Measurements from ENCODE around the gene NXN.
A peak's percentile ranks its signal among the peaks of the same experiment; 100 is the strongest.

The NXN gene

DNA sequence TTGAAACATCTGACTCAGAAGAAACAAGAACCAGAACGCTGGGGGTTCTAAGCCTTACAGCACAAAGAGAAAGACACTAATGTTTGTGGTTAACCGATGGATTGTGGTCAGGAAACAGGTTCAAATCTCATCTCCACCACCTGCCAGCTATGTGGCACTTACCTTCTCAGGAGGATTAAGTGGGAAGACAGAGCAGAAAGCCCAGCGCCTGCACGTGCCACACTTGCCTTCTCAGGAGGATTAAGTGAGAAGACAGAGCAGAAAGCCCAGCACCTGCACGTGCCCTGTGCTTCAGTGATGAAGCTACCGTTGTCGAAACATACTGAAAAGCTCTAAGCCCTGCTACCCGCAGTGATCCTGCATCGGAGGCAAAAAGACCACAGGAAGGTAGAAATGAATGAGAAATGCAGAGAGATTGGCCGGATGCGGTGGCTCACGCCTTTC is 90.6 kb downstream of the NXN start:
- TF ChIP-seq ZFX (IDR thresholded peaks at IDR 0.05; ENCODE audit: borderline replicate concordance) = no peak
- no peak overlapping the region for H3K27ac ChIP-seq

DNA sequence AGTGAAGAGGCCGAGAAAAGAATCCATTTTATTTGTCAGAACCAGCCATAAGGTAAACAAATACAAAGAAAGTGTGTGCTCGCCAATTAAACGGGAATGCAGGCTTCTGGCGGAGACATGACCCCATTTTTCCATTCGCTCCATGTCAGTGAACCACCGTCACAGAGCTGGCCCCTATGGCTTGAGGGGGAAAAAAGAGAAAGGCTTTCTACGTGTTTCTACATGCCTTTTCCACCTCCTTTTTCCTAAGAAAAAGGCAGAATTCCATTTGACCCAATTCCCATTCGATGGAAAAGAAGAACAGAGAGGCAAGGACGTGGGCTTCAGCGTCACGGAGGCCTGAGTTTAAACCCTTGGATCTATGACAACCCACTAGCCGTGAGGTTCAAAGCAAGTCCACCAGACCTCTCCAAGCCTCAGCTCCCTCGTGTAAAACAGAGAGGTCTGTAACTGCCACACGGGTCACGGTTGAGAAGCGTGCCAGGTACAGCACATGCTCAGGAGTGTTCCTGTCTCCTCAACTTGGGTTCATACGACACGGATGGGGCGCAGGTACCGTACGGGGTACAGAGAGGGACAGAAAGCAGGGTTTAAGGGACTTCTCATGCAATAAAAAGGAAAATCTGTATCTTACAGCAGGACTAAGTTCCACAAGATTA is 91.9 kb downstream of the NXN start:
- no peak for TF ChIP-seq ZFX (IDR thresholded peaks at IDR 0.05; ENCODE audit: borderline replicate concordance)
- TF ChIP-seq, protein P1, sequence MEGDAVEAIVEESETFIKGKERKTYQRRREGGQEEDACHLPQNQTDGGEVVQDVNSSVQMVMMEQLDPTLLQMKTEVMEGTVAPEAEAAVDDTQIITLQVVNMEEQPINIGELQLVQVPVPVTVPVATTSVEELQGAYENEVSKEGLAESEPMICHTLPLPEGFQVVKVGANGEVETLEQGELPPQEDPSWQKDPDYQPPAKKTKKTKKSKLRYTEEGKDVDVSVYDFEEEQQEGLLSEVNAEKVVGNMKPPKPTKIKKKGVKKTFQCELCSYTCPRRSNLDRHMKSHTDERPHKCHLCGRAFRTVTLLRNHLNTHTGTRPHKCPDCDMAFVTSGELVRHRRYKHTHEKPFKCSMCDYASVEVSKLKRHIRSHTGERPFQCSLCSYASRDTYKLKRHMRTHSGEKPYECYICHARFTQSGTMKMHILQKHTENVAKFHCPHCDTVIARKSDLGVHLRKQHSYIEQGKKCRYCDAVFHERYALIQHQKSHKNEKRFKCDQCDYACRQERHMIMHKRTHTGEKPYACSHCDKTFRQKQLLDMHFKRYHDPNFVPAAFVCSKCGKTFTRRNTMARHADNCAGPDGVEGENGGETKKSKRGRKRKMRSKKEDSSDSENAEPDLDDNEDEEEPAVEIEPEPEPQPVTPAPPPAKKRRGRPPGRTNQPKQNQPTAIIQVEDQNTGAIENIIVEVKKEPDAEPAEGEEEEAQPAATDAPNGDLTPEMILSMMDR (IDR thresholded peaks at IDR 0.05) = no peak
- no peak overlapping the region for H3K27ac ChIP-seq

DNA sequence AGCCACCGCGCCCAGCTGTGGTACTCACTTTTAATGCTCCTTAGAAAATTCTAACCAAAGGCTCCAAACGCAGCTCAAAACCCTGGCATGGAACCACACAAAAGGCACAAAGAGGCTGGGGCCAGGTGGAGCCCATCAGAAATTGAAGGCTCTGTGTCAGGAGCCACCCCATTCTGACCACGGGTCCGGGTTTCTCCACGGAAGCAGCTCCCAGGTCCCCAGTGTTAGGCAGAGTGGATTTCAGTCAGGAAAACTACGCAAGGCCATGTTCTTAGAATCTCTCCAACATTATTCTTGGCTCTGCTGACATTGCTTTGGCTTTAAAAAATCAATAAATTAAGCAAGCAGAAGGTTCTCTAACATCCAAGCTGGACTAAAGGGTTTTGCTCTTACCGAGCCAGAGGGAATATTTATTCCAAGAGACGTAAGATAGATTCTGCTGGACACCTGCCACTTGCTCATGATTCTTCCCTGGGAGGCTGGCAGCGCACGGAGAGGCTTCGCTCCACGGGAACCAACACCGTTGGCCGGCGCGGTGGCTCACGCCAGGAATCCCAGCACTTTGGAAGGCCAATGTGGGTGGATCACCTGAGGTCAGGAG is 93.5 kb downstream of the NXN start:
- TF ChIP-seq, protein P1 (IDR thresholded peaks at IDR 0.05) = no peak
- no peak for TF ChIP-seq ZFX (IDR thresholded peaks at IDR 0.05; ENCODE audit: borderline replicate concordance)
- no peak overlapping the region for H3K27ac ChIP-seq

DNA sequence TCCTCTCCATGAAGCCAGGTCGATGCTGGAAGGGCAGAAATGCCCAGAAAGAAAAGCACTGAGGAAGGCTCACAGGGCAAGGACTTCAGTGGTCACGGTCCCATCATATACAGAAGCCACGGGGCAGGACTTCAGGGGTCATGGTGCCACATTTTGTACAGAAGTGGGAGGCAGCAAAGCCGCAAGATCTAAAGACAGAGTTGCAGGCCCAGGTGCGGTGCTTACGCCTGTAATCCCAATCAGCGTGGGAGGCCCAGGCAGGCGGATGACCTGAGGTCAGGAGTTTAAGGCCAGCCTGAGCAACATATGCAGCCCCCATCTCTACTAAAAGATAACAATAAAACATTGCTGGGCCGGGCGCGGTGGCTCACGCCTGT is 96.0 kb downstream of the NXN start:
- no peak for TF ChIP-seq ZFX (IDR thresholded peaks at IDR 0.05; ENCODE audit: borderline replicate concordance)
- TF ChIP-seq, protein P1 (IDR thresholded peaks at IDR 0.05) = no peak
- no peak overlapping the region; the same call in 1 of the 2 replicates for H3K27ac ChIP-seq

DNA sequence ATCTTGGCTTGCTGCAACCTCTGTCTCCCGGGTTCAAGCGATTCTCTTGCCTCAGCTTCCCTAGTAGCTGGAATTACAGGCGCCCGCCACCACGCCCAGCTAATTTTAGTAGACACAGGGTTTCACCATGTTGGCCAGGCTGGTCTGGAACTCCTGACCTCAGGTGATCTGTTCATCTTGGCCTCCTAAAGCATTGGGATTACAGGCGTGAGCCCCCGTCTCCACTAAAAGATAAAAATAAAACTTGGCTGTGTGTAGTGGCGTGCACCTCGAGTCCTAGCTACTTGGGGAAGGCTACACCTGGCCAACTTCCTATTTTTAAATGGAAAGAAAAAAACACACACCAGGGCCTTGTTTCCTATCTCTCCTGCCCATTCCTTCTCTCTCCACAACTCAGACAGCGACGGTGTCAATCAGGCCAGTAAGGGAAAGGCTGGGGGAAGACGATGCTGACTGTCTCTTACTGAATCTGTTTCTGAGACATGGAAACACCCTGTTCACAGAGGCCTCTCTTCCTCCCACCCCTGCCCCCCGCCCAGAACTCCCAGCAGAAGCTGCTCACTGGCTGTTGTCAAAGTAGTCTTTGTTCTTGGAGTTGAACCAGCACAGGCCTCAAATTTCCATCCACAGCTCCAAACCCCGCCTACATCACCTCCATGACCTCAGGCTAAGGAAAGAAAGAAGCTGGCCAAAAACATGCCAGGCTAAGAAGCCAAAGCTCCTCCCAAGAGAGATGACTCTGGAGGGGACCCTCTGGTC is 96.6 kb downstream of the NXN start:
- peak overlapping the region; percentile 20; the same call in 1 of the 2 replicates for H3K27ac ChIP-seq
- TF ChIP-seq, protein P1 (IDR thresholded peaks at IDR 0.05) = no peak
- no peak for TF ChIP-seq ZFX (IDR thresholded peaks at IDR 0.05; ENCODE audit: borderline replicate concordance)

DNA sequence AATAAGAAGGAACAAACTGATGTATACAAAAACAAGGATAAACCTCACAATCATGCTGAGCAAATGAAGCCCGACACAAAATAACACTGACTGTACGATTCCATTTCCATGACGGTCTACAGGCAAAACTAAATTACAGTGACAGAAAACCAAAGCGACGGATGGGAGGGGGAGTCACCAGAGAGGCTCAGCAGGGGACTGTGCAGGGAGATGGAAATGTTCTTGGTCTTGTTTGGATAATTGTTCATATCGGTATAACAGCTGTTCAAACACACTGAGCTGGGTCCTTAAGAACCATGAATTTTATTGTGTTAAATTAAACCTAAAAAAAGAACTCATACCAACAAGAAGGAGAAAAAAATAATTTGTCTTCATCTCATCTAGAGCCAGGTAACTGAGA is 97.8 kb downstream of the NXN start:
- no peak overlapping the region for H3K27ac ChIP-seq
- TF ChIP-seq, protein P1 (IDR thresholded peaks at IDR 0.05) = no peak
- TF ChIP-seq ZFX (IDR thresholded peaks at IDR 0.05; ENCODE audit: borderline replicate concordance) = no peak

DNA sequence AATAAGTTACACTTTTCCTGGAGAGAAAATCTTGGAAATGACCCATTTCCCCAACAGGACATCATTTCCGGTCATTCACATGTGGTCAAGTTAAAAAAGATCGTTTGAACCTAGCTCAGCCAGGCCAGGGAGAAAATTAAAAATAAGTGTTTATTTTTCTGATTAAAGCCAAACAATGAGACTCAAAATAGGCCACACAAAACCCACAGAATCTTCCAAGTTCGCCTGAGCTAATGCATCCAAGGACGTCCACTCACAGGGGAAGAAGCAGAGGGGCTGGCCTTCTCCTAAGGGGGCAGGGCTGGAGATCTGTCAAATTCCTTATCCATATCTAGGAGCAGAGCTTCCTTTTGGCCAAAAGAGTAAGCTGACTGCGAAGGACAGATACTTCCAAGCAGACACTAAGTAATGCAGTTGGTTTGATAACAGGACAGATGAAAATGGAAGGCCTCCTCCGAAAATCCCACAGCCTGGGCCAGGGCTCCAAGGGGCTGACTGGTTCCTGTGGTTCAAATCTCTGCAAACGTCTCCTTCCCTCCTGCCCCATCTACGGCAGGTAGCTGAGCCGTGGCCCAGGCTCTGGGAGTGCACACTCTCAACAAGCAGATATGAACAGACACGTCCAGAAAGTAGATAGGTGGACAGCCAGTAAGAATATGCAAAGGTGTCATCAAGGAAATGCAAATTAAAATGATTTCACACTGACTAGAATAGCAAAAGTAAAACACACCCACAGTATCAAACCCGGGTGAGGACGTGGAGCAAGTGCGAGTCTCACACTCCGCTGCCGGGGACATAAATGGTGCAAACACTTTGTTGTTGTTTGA is 98.9 kb downstream of the NXN start:
- no peak overlapping the region for H3K27ac ChIP-seq
- no peak for TF ChIP-seq ZFX (IDR thresholded peaks at IDR 0.05; ENCODE audit: borderline replicate concordance)
- TF ChIP-seq, protein P1 (IDR thresholded peaks at IDR 0.05) = no peak
